Spleen (tissue), 11 donors: Measurements from ENCODE around the gene SLC5A5. TPM values are rescaled to one million over a fixed set of nuclear protein-coding genes. Genes with fewer than 3 reads are reported as not detected.
A peak's percentile ranks its signal among the peaks of the same experiment; 100 is the strongest.

Source experiments
- DNase-seq: peaks from one replicate; pipeline ENCODE4 v3.0.0-alpha.2; 2020
- H3K27ac ChIP-seq, 8 donors: fragments of 200-600 bp; sonication (generic) in 7 of 8; 1 replicate in 4 of 8; 2 replicates in 4 of 8; pipeline versions ENCODE4 v1.5.0 to v1.8.0; 2016 to 2021; ENCODE audit warnings: inconsistent platforms in 4 of 8, mild to moderate bottlenecking in 4 of 8, moderate library complexity in 1 of 8
- H3K27me3 ChIP-seq, 7 donors: fragments of 200-600 bp; sonication (generic) in 6 of 7; replicated peaks in 1 of 7; 1 replicate in 4 of 7; 2 replicates in 3 of 7; pipeline versions ENCODE4 v1.5.0 to v1.8.0; 2016 to 2021; ENCODE audit warnings: inconsistent platforms in 3 of 7, mild to moderate bottlenecking in 1 of 7
- H3K36me3 ChIP-seq, 6 donors: fragments of 200-600 bp; sonication (generic) in 5 of 6; 1 replicate in 4 of 6; 2 replicates in 2 of 6; pipeline versions ENCODE4 v1.5.0 to v1.8.0; 2016 to 2021; ENCODE audit warnings: inconsistent platforms in 2 of 6
- H3K4me1 ChIP-seq, 6 donors: fragments of 200-600 bp; sonication (generic) in 5 of 6; 1 replicate in 3 of 6; 2 replicates in 3 of 6; pipeline versions ENCODE4 v1.5.0 to v1.8.0; 2016 to 2021; ENCODE audit warnings: inconsistent platforms in 3 of 6
- H3K4me3 ChIP-seq, 8 donors: fragments of 200-600 bp; sonication (generic) in 7 of 8; 1 replicate in 4 of 8; 2 replicates in 4 of 8; pipeline versions ENCODE4 v1.5.0 to v1.8.0; 2016 to 2021; ENCODE audit warnings: inconsistent platforms in 4 of 8, mild to moderate bottlenecking in 4 of 8, moderate library complexity in 2 of 8
- H3K9me3 ChIP-seq, 8 donors: fragments of 200-600 bp; sonication (generic) in 7 of 8; 1 replicate in 4 of 8; 2 replicates in 4 of 8; pipeline versions ENCODE4 v1.5.0 to v1.8.0; 2016 to 2021; ENCODE audit warnings: inconsistent platforms in 4 of 8
- POLR2A ChIP-seq, 3 donors: fragments of 450-650 bp; IDR thresholded peaks; one replicate each; pipeline ENCODE4 v1.5.1; 2017; ENCODE audit warnings: antibody characterized with exemption in 3 of 3, mild to moderate bottlenecking in 1 of 3
- POLR2AphosphoS5 ChIP-seq, 3 donors: sonication (generic); formaldehyde crosslinking; IDR thresholded peaks; one replicate each; pipeline ENCODE4 v1.5.1; 2017; ENCODE audit warnings: antibody characterized with exemption in 3 of 3
- WGBS, 5 donors: extraction: QIAGEN DNeasy Blood & Tissue Kit in 3 of 5; methylation state at CpG; one replicate each; pipeline versions ENCODE4 v1.1.5 to v1.1.7; 2013 to 2018; 5-methylcytosine and 5-hydroxymethylcytosine counted together
- intact Hi-C: fragments of 100-400 bp; cut with DNase I; formaldehyde crosslinking; loops from one replicate; pipeline ENCODE4 v1.15.0; 2023; ENCODE audit warnings: low total_unique reads
- polyA plus RNA-seq, 3 donors: library from polyadenylated mRNA; stranded (reverse); fragments of 200-250 nt; gene quantifications; one replicate each; pipeline ENCODE4 v1.2.1, GENCODE V29; 2013
- total RNA-seq, 7 donors: library from RNA; depleted of rRNA in 3 of 7; stranded (reverse); fragments of >200 nt in 3 of 7; fragmentation: NEBNext Ultra II Directional in 4 of 7; extraction: Animal tissue kit (Norgen Biotek cat#: 25700) in 4 of 7; gene quantifications; one replicate each; pipeline versions ENCODE4 v1.1.0 to v1.2.1, GENCODE V29; 2016 to 2021
- TF ChIP-seq, protein P1 (sequence below), 11 experiments: fragments of 200-600 bp in 7 of 11; fragments of 450-650 bp in 4 of 11; sonication (generic) in 4 of 11; IDR thresholded peaks in 8 of 11; conservative IDR thresholded peaks in 3 of 11; 1 replicate in 7 of 11; 2 replicates in 4 of 11; pipeline versions ENCODE4 v1.4.0 to v1.8.0; 2016 to 2021; ENCODE audit warnings: antibody characterized with exemption in 11 of 11, inconsistent platforms in 4 of 11, mild to moderate bottlenecking in 1 of 11
- donor health status: healthy with polysubstance abuse.
- donor health status: DM: no; HTN: no; CAD: no; lungs with moderate emphysema.
- donor health status: DM: no; HTN: no; CAD: no.
- donor health status: Bipolar disorder and iron deficiency.
- donor health status: healthy.
- donor health status: DM: no; HTN: no; CAD: no.
- donor health status: DM: yes; HTN: yes; CAD: no.

The SLC5A5 gene
- total and polyA plus RNA-seq, 10 donors = 0.19 to 0.52 (median 0.31) TPM; not detected in 2

DNA sequence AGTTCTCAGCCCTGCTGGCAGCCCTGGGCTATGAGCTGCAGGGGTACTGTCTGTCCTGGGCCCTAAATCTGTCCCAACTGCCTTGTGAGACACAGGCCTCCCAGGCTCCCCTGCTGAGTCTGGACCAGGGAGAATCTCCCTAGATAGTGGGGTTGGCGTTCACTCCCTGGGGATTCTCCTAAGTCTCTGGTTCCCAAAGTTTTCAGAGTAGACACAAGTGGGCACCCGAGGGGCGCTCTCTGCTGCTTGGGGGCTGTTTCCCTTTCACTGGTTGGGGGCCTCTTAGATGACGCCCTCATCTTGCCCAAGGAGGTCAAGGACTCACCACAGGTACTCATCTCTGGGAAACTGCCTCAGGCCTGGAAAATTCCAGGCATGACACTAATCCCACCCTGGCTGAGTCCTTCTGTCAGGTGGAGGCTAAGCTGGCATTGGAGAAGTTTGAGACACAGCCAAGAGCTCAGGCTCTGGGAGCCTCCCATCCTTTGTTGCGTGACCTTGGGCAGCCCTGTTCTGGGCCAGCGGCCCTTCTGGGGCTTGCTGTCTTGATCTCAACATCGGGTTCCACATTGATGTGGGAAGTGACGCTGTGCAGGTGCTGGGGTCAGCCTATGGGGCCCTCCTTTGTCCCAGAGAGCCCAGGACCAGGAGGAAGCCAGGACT lies 8.1 kb upstream of the SLC5A5 start:
- Histone ChIP-seq H3K9me3 (no peaks in the 10 kb centered on the region), H3K27me3 (no peaks in the 10 kb centered on the region), H3K4me3 (no peak overlapping the region), H3K36me3 (peaks cover 0 to 54% (median 40%) of the 10 kb centered on the region in 6 donors), H3K27ac (peak overlapping the region in 4 of 8 donors; percentile 24 to 49 (median 44)), H3K4me1 (peaks cover 17 to 61% (median 41%) of the 10 kb centered on the region in 6 donors)
- intact Hi-C loops = loop anchor here (10.0 kb wide), 1 partner anchor 131 kb away; no protein-coding TSS in a partner anchor
- WGBS, 5 donors = 71 to 81% (median 74%) methylated on average over 5 to 8 of the region's 8 CpGs
- no peak for DNase-seq
- TF ChIP-seq, protein P1, sequence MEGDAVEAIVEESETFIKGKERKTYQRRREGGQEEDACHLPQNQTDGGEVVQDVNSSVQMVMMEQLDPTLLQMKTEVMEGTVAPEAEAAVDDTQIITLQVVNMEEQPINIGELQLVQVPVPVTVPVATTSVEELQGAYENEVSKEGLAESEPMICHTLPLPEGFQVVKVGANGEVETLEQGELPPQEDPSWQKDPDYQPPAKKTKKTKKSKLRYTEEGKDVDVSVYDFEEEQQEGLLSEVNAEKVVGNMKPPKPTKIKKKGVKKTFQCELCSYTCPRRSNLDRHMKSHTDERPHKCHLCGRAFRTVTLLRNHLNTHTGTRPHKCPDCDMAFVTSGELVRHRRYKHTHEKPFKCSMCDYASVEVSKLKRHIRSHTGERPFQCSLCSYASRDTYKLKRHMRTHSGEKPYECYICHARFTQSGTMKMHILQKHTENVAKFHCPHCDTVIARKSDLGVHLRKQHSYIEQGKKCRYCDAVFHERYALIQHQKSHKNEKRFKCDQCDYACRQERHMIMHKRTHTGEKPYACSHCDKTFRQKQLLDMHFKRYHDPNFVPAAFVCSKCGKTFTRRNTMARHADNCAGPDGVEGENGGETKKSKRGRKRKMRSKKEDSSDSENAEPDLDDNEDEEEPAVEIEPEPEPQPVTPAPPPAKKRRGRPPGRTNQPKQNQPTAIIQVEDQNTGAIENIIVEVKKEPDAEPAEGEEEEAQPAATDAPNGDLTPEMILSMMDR (IDR thresholded peaks at IDR 0.05 in 8 of 11, conservative IDR thresholded peaks at IDR 0.05 in 3 of 11) = no peak
- TF ChIP-seq POLR2AphosphoS5 (IDR thresholded peaks at IDR 0.05) (no peak), POLR2A (IDR thresholded peaks at IDR 0.05) (no peak)

GRCh38 chr19:17865364-17866311 lies 6.1 kb upstream of the SLC5A5 start:
- H3K27ac ChIP-seq = peak overlapping the region in 1 of 8 donors; percentile 33
- peaks cover 12 to 48% (median 30%) of the 10 kb centered on the region in 6 donors for H3K4me1 ChIP-seq
- H3K4me3 ChIP-seq = no peak overlapping the region
- peaks cover 0 to 13% (median 1%) of the 10 kb centered on the region in 7 donors for H3K27me3 ChIP-seq
- H3K9me3 ChIP-seq = no peaks in the 10 kb centered on the region
- WGBS, 5 donors = 66 to 79% (median 70%) methylated on average over 12 to 13 of the region's 13 CpGs
- peaks cover 0 to 54% (median 40%) of the 10 kb centered on the region in 6 donors for H3K36me3 ChIP-seq
- intact Hi-C loops = loop anchor here (10.0 kb wide), 1 partner anchor 129 kb away; no protein-coding TSS in a partner anchor
- no peak for DNase-seq
- TF ChIP-seq POLR2AphosphoS5 (IDR thresholded peaks at IDR 0.05) = peak; percentile 61 to 71 (median 69)
- TF ChIP-seq POLR2A (IDR thresholded peaks at IDR 0.05) = no peak

GRCh38 chr19:17866312-17866963 lies 5.3 kb upstream of the SLC5A5 start:
- intact Hi-C loops = loop anchor here (10.0 kb wide), 1 partner anchor 128 kb away; no protein-coding TSS in a partner anchor
- 81 to 93% (median 92%) methylated on average over 8 of the region's 8 CpGs for WGBS, 5 donors
- no peak for TF ChIP-seq POLR2AphosphoS5 (IDR thresholded peaks at IDR 0.05)
- no peak for TF ChIP-seq POLR2A (IDR thresholded peaks at IDR 0.05)
- TF ChIP-seq, protein P1 (IDR thresholded peaks at IDR 0.05 in 8 of 11, conservative IDR thresholded peaks at IDR 0.05 in 3 of 11) = no peak
- DNase-seq = no peak
- peaks cover 0 to 21% (median 9%) of the 10 kb centered on the region in 7 donors for H3K27me3 ChIP-seq
- no peak overlapping the region for H3K4me3 ChIP-seq
- H3K36me3 ChIP-seq = peaks cover 0 to 47% (median 39%) of the 10 kb centered on the region in 6 donors
- H3K4me1 ChIP-seq = peaks cover 5 to 41% (median 25%) of the 10 kb centered on the region in 6 donors
- H3K9me3 ChIP-seq = no peaks in the 10 kb centered on the region
- H3K27ac ChIP-seq = peak overlapping the region in 1 of 8 donors; percentile 33

DNA sequence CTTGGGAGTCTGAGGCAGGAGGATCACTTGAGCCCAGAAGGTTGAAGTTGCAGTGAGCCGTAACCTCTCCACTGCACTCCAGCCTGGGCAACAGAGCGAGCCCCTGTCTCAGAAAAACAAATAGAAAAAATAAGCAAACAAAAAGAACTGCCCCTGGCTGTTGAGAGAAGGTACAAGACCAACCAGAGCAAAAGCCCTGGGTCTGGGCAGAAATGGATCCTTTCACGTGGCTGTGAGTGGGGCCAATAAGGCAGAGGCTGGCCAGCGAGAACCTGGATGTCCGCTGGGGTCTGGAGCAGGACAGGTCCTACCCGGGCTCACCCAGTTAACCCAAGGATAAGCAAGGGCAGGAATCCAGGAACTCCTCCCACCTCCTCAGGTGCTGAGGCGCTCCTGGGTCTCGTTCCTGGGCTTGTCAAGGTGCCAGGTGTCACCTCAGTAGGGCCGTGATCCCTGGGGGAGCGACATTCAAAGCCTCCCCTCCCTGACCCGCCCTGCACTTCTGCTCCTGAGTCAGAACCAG lies 4.7 kb upstream of the SLC5A5 start:
- no peak for DNase-seq
- H3K4me3 ChIP-seq = no peak overlapping the region
- no peaks in the 10 kb centered on the region for H3K9me3 ChIP-seq
- peaks cover 5 to 27% (median 15%) of the 10 kb centered on the region in 7 donors for H3K27me3 ChIP-seq
- 77 to 85% (median 82%) methylated on average over 11 of the region's 11 CpGs for WGBS, 5 donors
- TF ChIP-seq POLR2AphosphoS5 (IDR thresholded peaks at IDR 0.05) (peak in 1 of 3 donors; percentile 7), POLR2A (IDR thresholded peaks at IDR 0.05) (no peak)
- H3K27ac ChIP-seq = no peak overlapping the region
- H3K36me3 ChIP-seq = peaks cover 0 to 41% (median 33%) of the 10 kb centered on the region in 6 donors
- intact Hi-C loops = loop anchor here (10.0 kb wide), 1 partner anchor 128 kb away; no protein-coding TSS in a partner anchor
- peaks cover 0 to 41% (median 24%) of the 10 kb centered on the region in 6 donors for H3K4me1 ChIP-seq
